A673 (cell line): ENCODE measurements around the gene STK40. TPM values are rescaled to one million over a fixed set of nuclear protein-coding genes. Genes with fewer than 3 reads are reported as not detected.

Experiments
- BruUV-seq: library from RNA; stranded (reverse); fragments of 400-500 nt; replicated peaks from 2 replicates; lab custom pipeline; 2021; lab: Mats Ljungman, UMichigan
- CTCF ChIA-PET: fragments of 300-600 bp; sonication (Branson Sonifier 250); formaldehyde crosslinking; loops from one replicate; lab custom pipeline; 2022; ENCODE audit warnings: antibody characterized with exemption; lab: Charles Lee
- POLR2A ChIA-PET: fragments of 300-600 bp; sonication (Branson Sonifier 250); formaldehyde crosslinking; loops from one replicate; lab custom pipeline; 2022; ENCODE audit warnings: antibody characterized with exemption; ENCODE audit not compliant: low non-redundant PET; lab: Charles Lee
- DNase-seq: peaks from one replicate; pipeline ENCODE4 v3.0.0-alpha.2; 2015; ENCODE audit warnings: low spot score
- H3K27ac ChIP-seq: fragments of 200-600 bp; sonication (generic); 2 replicates; pipeline ENCODE4 v1.5.1; 2016; ENCODE audit warnings: mixed run types, low read depth, mild to moderate bottlenecking, mixed read lengths, antibody characterized with exemption, low read length; ENCODE audit not compliant: poor library complexity, severe bottlenecking
- H3K27me3 ChIP-seq: fragments of 200-600 bp; sonication (generic); replicated peaks from 2 replicates; pipeline ENCODE4 v1.6.1; 2017; ENCODE audit warnings: mixed run types, low read depth, mild to moderate bottlenecking, mixed read lengths, antibody characterized with exemption, low read length; ENCODE audit not compliant: insufficient read depth, poor library complexity
- H3K36me3 ChIP-seq: fragments of 200-600 bp; sonication (generic); 2 replicates; pipeline ENCODE4 v1.6.1; 2016; ENCODE audit warnings: mixed run types, mild to moderate bottlenecking, mixed read lengths, antibody characterized with exemption, low read length; ENCODE audit not compliant: insufficient read depth, poor library complexity, severe bottlenecking
- H3K4me1 ChIP-seq: fragments of 200-600 bp; sonication (generic); 2 replicates; pipeline ENCODE4 v1.6.1; 2017; ENCODE audit warnings: mixed run types, mild to moderate bottlenecking, mixed read lengths, antibody characterized with exemption, low read length; ENCODE audit not compliant: insufficient read depth, poor library complexity, severe bottlenecking
- H3K4me3 ChIP-seq: fragments of 200-600 bp; sonication (generic); 2 replicates; pipeline ENCODE4 v1.5.1; 2016; ENCODE audit warnings: low read depth, mixed run types, mild to moderate bottlenecking, mixed read lengths, low read length; ENCODE audit not compliant: poor library complexity, severe bottlenecking
- H3K9me3 ChIP-seq: fragments of 200-600 bp; sonication (generic); 2 replicates; pipeline ENCODE4 v1.6.1; 2016; ENCODE audit warnings: mixed run types, low read depth, mild to moderate bottlenecking, mixed read lengths, antibody characterized with exemption, low read length; ENCODE audit not compliant: poor library complexity, severe bottlenecking
- EZH2 ChIP-seq: fragments of 200-600 bp; sonication (generic); IDR thresholded peaks from 2 replicates; pipeline ENCODE4 v1.6.1; 2017; ENCODE audit warnings: borderline replicate concordance, low read depth, mild to moderate bottlenecking, mixed read lengths, antibody characterized with exemption, low read length; ENCODE audit not compliant: poor library complexity, severe bottlenecking
- intact Hi-C: fragments of 100-400 bp; cut with micrococcal nuclease; formaldehyde crosslinking; loops from one replicate; pipeline ENCODE4 v1.10.0; 2022; ENCODE audit not compliant: unreplicated experiment
- total RNA-seq: library from RNA; stranded (reverse); gene quantifications from 2 replicates; pipeline ENCODE4 v1.2.3, GENCODE V29; 2021
- TF ChIP-seq, protein P1 (sequence below): fragments of 300-800, 200-600 bp; sonication (generic); conservative IDR thresholded peaks from 2 replicates; pipeline ENCODE4 v1.5.1; 2017; ENCODE audit warnings: low read depth, mild to moderate bottlenecking, antibody characterized with exemption, low read length, moderate library complexity, mixed read lengths

The STK40 gene
- total RNA-seq, 1 experiment from 2014 or later, result 109 TPM

DNA sequence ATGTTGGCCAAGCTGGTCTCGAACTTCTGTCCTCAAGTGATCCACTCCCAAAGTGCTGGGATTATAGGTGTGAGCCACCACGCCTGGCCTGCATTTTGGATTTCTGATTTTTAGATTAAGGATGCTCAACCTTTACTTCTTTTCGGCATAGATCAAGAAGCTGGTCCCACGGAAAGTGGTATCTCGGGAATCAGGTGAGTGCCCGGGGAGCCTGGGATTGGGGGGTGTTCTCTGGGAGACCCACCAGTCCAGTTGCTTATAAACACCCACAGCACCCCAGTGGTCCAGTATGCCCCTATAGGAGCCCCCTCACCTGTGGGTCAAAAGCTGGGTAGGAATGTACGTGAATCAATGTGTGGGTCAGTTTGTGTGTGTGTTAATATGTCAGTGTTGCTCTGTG, 76.3 kb downstream of the STK40 start:
- Histone ChIP-seq H3K4me1 (no peaks in the 10 kb centered on the region), H3K27ac (no peak overlapping the region), H3K27me3 (no peaks in the 10 kb centered on the region), H3K9me3 (no peaks in the 10 kb centered on the region), H3K4me3 (no peak overlapping the region), H3K36me3 (peaks cover 1% of the 10 kb centered on the region)
- CTCF ChIA-PET, result interaction anchor here (1.3 kb wide), 1 partner anchor 9 kb away, joined by 4 read pairs; no protein-coding TSS in a partner anchor
- TF ChIP-seq, protein P1, sequence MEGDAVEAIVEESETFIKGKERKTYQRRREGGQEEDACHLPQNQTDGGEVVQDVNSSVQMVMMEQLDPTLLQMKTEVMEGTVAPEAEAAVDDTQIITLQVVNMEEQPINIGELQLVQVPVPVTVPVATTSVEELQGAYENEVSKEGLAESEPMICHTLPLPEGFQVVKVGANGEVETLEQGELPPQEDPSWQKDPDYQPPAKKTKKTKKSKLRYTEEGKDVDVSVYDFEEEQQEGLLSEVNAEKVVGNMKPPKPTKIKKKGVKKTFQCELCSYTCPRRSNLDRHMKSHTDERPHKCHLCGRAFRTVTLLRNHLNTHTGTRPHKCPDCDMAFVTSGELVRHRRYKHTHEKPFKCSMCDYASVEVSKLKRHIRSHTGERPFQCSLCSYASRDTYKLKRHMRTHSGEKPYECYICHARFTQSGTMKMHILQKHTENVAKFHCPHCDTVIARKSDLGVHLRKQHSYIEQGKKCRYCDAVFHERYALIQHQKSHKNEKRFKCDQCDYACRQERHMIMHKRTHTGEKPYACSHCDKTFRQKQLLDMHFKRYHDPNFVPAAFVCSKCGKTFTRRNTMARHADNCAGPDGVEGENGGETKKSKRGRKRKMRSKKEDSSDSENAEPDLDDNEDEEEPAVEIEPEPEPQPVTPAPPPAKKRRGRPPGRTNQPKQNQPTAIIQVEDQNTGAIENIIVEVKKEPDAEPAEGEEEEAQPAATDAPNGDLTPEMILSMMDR, result no peak
- no peak for TF ChIP-seq EZH2
- intact Hi-C loops, result loop anchor here (10.0 kb wide), 1 partner anchor 115 kb away; no protein-coding TSS in a partner anchor
- POLR2A ChIA-PET, result interaction anchor here (0.6 kb wide), 1 partner anchor 230 kb away, joined by 13 read pairs; no protein-coding TSS in a partner anchor
- no TSS peak for BruUV-seq
- DNase-seq, result no peak

DNA sequence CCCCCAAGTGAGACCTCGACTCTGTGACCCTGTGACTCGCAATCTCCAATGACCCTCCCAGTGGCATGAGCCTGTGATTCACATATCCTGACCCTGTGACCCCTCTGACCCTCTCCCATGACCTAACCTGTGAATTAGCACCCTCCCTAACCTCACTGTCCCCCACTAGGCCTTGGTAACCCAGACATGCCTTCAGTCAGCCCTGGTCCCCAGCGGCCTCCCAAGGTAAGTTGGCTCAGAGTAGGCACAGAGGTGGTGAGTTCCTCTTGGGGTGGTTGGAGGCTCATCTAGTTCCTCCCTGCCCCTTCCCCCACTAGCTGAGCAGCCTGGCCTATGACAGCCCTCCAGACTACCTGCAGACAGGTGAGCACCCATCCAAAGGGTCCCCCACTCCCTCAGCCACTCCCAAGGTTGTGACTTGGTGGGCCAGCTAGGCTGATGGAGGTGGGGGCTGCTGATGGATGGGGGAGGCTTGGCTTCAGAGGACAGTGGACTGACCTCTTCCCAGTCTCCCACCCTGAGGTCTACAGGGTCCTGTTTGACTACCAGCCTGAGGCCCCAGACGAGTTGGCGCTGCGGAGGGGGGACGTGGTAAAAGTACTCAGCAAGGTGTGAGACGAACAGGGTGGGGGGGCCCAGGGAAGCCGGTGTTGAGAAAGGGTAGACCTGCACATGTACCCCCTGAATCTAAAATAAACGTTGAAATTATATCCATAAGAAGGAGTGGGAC, 78.0 kb downstream of the STK40 start:
- Histone ChIP-seq H3K27me3 (no peaks in the 10 kb centered on the region), H3K4me3 (peak overlapping the region; percentile 53), H3K4me1 (no peaks in the 10 kb centered on the region), H3K36me3 (peaks cover 16% of the 10 kb centered on the region), H3K27ac (no peak overlapping the region), H3K9me3 (no peaks in the 10 kb centered on the region)
- no TSS peak for BruUV-seq
- intact Hi-C loops, result loop anchor here (10.0 kb wide), 1 partner anchor 117 kb away; no protein-coding TSS in a partner anchor
- no peak for DNase-seq
- ChIA-PET POLR2A (interaction anchor here (0.5 kb wide), 2 partner anchors 65 to 455 kb away, joined by 4 to 6 read pairs; no protein-coding TSS in a partner anchor), CTCF (no interaction called here)
- TF ChIP-seq EZH2, result no peak
- TF ChIP-seq, protein P1, result no peak

DNA sequence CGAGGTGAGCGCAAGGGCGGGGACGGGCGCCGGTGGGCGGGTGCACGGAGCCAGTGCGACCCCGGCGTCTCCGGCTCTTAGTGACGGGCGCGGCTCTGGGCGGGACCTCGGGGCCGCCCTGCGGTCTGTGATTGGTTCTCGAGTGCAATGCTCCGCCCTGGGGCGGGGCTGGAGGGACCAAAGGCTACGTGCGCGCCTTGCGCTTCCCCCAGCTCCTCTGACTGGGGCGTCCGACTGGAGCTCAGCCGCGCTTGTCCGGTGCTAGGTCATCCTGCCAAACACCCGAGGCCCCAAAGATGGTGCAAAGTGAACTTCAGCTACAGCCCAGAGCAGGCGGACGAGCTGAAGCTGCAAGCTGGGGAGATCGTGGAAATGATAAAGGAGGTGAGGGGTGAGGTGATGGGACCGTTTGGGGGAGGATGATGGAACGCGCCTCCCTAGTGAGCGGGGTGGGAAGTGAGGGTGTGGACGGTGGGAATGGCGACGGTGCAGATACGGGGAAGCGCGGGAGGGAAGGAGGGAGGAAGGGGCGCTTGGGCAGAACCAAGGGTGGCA, 78.7 kb downstream of the STK40 start:
- ChIA-PET POLR2A (interaction anchor here (0.5 kb wide), 1 partner anchor 64 kb away, joined by 4 read pairs; no protein-coding TSS in a partner anchor), CTCF (no interaction called here)
- intact Hi-C loops, result loop anchor here (10.0 kb wide), 1 partner anchor 118 kb away; no protein-coding TSS in a partner anchor
- TF ChIP-seq, protein P1, result no peak
- TF ChIP-seq EZH2, result no peak
- BruUV-seq, result no TSS peak
- H3K9me3 ChIP-seq, result no peaks in the 10 kb centered on the region
- peaks cover 24% of the 10 kb centered on the region for H3K36me3 ChIP-seq
- no peaks in the 10 kb centered on the region for H3K4me1 ChIP-seq
- peak overlapping the region; percentile 53 for H3K4me3 ChIP-seq
- DNase-seq, result peak; percentile 95
- peak overlapping the region; percentile 70 for H3K27ac ChIP-seq
- no peaks in the 10 kb centered on the region for H3K27me3 ChIP-seq
